ENCODE data around the gene TPSG1. TPM values are rescaled to one million over a fixed set of nuclear protein-coding genes. Genes with fewer than 3 reads are reported as not detected.

The TPSG1 gene
- total and polyA plus RNA-seq, 2 of the 13 experiments (the other 11 are each of a cell fraction or from before 2014, with no cell fraction given) = not detected

DNA sequence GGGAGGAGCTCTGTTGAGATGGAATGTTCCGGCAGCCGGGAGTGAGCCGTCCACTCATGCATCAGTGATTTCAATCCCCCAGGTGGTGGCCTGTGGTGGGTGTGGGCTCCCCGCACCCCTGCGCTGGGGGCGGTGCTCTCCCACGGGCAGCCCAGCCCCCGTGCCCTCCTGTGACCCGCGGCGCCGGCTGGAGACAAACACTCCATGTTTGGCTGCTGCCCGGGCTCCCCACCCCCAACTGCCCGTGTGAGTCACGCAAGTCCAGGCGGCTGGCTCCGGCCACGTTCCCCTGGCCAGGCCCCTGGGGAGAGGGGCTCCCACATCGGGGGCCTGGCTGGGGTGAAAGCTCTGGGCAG is 42.8 kb downstream of the TPSG1 start (continued):
- TF ChIP-seq ZBTB34 (CRISPR knock-in tag; IDR thresholded peaks at IDR 0.05) = no peak
- TF ChIP-seq RFXAP (CRISPR knock-in tag; IDR thresholded peaks at IDR 0.05; ENCODE audit: borderline replicate concordance) = no peak
- peak; percentile 39; the same call in 1 of the 2 replicates for TF ChIP-seq SP5 (CRISPR knock-in tag; IDR thresholded peaks at IDR 0.05; ENCODE audit: borderline replicate concordance, low read depth)
- no peak for TF ChIP-seq NFKBIZ (CRISPR knock-in tag; IDR thresholded peaks at IDR 0.05)
- peak; percentile 73; the same call in 1 of the 2 replicates for TF ChIP-seq ZNF281 (CRISPR knock-in tag; IDR thresholded peaks at IDR 0.05; ENCODE audit: borderline replicate concordance)
- no peak for TF ChIP-seq ZNF3 (CRISPR knock-in tag; IDR thresholded peaks at IDR 0.05)
- TF ChIP-seq GATAD2A (CRISPR knock-in tag; IDR thresholded peaks at IDR 0.05) = peak; percentile 63
- TF ChIP-seq, protein P1, sequence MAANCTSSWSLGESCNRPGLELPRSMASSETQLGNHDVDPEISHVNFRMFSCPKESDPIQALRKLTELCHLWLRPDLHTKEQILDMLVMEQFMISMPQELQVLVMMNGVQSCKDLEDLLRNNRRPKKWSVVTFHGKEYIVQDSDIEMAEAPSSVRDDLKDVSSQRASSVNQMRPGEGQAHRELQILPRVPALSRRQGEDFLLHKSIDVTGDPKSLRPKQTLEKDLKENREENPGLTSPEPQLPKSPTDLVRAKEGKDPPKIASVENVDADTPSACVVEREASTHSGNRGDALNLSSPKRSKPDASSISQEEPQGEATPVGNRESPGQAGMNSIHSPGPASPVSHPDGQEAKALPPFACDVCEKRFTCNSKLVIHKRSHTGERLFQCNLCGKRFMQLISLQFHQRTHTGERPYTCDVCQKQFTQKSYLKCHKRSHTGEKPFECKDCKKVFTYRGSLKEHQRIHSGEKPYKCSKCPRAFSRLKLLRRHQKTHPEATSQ (CRISPR knock-in tag; IDR thresholded peaks at IDR 0.05; ENCODE audit: borderline replicate concordance) = no peak
- no peak for TF ChIP-seq ZNF225 (CRISPR knock-in tag; IDR thresholded peaks at IDR 0.05)
- TF ChIP-seq ISL2 (CRISPR knock-in tag; IDR thresholded peaks at IDR 0.05) = no peak
- no peak for TF ChIP-seq NR2F2 (IDR thresholded peaks at IDR 0.05; ENCODE audit: borderline replicate concordance, low read depth)
- TF ChIP-seq ZNF530 (CRISPR knock-in tag; IDR thresholded peaks at IDR 0.05; ENCODE audit: low read depth) = no peak
- TF ChIP-seq SNAI1 (CRISPR knock-in tag; IDR thresholded peaks at IDR 0.05; ENCODE audit: borderline replicate concordance) = no peak
- TF ChIP-seq ETV5 (CRISPR knock-in tag; IDR thresholded peaks at IDR 0.05; ENCODE audit: borderline replicate concordance) = 0 out of 2 replicates have a peak, but pooled peaks have one; percentile 11
- no peak for TF ChIP-seq NR1H2 (CRISPR knock-in tag; IDR thresholded peaks at IDR 0.05; ENCODE audit: borderline replicate concordance, low read depth)
- peak; percentile 90 for TF ChIP-seq FOSL2 (CRISPR knock-in tag; IDR thresholded peaks at IDR 0.05)
- TF ChIP-seq MAFG (CRISPR knock-in tag; IDR thresholded peaks at IDR 0.05) = no peak
- TF ChIP-seq SOX13 (IDR thresholded peaks at IDR 0.05) = no peak
- TF ChIP-seq SOX13 (CRISPR knock-in tag; conservative IDR thresholded peaks at IDR 0.05 in 1 of 2, IDR thresholded peaks at IDR 0.05 in 1 of 2) = peak in 1 of 2 experiments; percentile 22; a peak in 1 of 4 replicates
- no peak for TF ChIP-seq GATAD1 (CRISPR knock-in tag; IDR thresholded peaks at IDR 0.05)
- no peak for TF ChIP-seq HIVEP1 (CRISPR knock-in tag; IDR thresholded peaks at IDR 0.05)
- no peak for TF ChIP-seq ZNF552 (CRISPR knock-in tag; IDR thresholded peaks at IDR 0.05; ENCODE audit: borderline replicate concordance)
- TF ChIP-seq, protein P2, sequence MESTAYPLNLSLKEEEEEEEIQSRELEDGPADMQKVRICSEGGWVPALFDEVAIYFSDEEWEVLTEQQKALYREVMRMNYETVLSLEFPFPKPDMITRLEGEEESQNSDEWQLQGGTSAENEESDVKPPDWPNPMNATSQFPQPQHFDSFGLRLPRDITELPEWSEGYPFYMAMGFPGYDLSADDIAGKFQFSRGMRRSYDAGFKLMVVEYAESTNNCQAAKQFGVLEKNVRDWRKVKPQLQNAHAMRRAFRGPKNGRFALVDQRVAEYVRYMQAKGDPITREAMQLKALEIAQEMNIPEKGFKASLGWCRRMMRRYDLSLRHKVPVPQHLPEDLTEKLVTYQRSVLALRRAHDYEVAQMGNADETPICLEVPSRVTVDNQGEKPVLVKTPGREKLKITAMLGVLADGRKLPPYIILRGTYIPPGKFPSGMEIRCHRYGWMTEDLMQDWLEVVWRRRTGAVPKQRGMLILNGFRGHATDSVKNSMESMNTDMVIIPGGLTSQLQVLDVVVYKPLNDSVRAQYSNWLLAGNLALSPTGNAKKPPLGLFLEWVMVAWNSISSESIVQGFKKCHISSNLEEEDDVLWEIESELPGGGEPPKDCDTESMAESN (CRISPR knock-in tag; conservative IDR thresholded peaks at IDR 0.05) = no peak
- TF ChIP-seq ZNF776 (CRISPR knock-in tag; IDR thresholded peaks at IDR 0.05) = no peak
- no peak for TF ChIP-seq RAD21 (CRISPR knock-in tag; IDR thresholded peaks at IDR 0.05)
- TF ChIP-seq RNF2 (conservative IDR thresholded peaks at IDR 0.05; ENCODE audit: low read depth) = no peak
- 0 out of 2 replicates have a peak, but pooled peaks have one; percentile 31 for TF ChIP-seq NCOA2 (CRISPR knock-in tag; IDR thresholded peaks at IDR 0.05)

Data from HepG2 (cell line).